Measurements from ENCODE around the gene NUBPL.
"Not testable (repeated sequence)": the region's sequence is repeated elsewhere in the genome, so short reads cannot be mapped to it uniquely, and the experiment has no call there.

Gene NUBPL

DNA sequence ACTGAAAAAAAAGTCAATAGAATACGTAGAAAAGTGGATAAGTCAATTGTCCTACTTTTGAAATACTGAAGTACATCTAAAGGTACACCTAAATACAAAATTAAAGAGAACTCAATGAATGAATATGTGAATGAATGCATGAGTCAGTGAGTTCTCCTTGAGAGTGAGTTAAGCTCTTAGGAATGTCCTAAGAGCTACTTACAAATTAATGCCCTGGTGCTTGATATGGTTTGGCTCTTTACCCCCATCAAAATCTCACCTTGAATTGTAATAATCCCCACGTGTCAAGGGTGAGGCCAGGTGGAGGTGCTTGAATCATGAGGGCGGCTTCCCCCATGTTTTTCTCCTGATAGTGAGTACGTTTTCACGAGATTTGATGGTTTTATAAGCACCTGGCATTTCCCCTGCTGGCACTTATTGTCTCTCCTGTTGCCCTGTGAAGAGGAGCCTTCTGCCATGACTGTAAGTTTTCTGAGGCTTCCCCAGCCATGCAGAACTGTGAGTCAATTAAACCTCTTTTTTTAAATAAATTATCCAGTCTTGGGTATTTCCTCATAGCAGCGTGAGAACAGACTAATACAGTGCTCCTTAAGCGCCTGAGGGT, 323.7 kb downstream of the NUBPL start:
- DNase-seq: no peak

DNA sequence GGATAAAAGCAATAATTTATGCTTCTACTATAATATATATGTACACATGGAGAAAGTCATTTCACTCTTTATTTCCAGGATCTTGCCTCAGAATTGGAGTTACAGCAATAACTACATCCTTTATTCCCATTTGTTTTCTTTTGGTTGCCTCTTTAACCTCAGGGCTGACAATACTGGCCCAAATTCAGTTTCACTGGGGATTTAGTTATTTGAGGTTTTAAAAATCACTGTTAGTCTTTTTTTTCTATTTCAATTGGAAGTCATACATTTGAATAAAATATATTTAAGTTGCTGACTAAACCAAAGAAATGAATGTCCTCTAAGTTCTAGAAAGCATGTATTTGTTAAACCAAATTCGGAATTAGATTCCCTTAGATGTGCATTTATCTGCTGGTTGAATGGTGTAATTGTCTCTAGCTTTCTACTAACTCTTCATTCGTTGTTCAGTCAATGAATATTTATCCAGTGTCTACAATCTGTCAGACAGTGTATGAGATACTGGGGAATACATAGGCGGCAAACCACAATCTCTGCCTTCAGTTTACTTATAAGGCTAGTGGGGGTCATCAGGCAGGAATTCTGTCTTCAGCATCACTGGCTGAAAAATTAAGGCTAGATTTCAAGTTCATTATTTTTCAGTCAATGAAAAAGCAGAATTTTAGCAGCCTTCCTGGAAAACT, 325.1 kb downstream of the NUBPL start:
- no peak for DNase-seq

DNA sequence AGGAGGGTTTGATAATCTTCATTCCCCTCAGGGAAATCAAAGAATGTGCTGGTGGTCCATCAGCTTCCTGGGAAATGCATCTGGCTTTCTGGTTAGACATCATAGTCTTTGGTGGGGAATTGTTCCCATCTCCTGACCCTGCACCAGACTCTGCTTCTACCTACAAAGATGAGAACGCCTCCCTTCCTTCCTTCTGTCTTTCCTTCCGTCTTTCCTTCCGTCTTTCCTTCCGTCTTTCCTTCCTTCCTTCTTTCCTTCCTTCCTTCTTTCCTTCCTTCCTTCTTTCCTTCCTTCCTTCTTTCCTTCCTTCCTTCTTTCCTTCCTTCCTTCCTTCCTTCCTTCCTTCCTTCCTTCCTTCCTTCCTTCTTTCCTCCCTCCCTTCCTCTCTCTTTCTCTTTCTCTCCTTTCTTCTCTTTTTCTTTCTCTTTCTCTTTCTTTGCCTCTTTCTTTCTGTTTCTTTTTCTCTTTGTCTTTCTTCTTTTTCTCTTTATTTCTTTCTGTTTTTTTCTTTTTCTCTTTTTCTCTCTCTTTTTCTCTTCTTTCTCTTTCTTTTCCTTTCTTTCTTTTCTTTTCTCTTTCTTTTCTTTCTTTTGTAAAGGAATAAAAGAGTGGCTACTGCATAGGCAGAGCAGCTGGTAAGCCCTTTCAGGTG, 326.9 kb downstream of the NUBPL start:
- no peak for DNase-seq

DNA sequence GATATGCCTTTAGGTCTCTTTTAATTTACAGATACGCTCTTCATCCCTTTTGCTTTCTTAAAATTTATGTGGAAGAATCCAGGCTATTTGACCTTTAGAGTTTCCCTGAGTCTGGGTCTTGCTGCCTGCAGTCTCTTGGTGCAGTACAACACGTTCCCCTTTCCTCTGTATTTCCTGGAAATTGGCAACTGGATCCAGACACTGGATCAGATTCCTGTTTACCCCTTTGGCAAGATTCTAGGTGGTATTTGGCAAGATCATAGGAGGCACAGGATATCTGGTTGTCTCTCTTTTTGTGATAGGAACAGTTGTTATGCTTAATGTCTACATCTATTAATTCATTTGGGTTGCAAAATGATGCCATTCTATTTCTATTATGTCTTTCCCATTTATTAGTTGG, 328.1 kb downstream of the NUBPL start:
- no peak for DNase-seq

DNA sequence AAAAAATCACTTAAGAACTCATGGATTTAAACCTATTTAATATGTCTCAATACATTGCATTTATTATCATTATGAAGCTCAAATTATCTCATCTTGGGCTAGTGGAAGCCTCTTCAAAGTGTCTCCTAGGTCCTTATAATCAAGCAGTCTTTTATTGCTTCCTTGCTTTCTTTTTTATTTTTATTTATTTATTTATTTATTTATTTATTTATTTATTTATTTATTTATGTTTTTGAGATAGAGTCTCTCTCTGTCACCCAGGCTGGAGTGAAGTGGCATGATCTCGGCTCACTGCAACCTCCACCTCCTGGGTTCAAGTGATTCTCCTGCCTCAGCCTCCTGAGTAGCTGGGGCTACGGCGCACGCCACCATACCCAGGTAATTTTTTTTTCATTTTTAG, 329.0 kb downstream of the NUBPL start:
- DNase-seq: not testable (repeated sequence)

DNA sequence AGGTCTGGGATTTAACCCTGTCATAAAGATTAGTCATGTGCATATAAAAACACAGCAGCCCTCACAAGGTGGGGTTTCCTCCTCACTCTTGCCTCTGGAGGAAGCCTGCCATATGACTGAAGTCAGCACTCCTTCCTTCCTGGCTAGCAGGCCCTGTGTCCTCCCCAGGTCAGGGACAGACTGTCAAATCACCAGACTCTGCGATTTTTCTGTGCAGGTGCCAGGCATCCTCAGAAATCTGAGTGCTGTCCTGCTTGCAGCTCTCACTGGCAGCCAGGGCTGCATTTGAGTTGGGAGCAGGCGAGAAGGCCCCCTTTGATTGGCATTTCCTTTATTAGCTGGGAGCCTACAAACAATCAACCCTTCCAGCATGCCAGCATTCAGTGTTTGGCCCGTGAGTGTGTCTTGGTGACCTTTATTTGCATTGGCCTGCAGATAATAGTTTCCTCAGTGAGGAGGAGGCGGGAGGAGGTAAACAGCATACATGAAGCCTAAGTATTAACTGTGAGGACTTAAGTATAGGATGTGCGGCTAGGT, 332.1 kb downstream of the NUBPL start:
- no peak for DNase-seq

DNA sequence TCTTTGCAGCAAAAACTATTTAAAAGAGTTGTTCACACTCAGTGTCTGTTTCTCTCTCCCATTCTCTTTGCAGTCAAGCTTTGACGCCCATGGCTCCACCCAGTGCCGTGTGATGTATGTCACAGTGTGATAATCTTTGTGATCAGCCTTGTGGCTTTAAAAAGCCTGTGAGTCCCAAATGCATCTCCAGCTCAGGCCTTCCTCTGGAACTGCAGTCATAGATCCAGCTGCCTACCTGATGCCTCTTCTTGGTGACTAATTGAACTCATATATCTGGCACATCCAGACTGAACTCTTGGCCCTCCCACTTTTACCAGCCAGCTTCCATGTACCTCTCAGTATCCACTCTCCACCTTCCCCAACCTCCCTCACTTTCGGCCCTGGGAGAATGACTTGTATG, 333.1 kb downstream of the NUBPL start:
- no peak for DNase-seq

DNA sequence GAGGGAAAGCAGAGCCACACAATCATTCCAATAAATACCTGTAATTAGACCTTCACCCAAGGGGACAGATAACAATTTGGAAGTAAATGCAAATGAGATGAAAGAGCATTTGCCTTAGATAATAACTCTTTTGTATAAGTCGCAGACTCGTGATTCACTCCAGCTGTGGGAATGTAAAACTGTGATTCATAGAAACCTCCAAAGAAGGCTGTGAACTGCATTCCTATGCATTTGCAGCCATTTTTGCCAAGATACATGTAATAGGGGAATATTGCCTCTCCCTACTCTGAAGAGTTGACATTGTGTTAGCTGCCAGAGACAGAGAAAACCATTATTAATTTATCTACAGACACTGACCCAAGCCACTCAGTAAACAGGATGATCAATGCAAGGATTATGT, 334.0 kb downstream of the NUBPL start:
- no peak for DNase-seq

DNA sequence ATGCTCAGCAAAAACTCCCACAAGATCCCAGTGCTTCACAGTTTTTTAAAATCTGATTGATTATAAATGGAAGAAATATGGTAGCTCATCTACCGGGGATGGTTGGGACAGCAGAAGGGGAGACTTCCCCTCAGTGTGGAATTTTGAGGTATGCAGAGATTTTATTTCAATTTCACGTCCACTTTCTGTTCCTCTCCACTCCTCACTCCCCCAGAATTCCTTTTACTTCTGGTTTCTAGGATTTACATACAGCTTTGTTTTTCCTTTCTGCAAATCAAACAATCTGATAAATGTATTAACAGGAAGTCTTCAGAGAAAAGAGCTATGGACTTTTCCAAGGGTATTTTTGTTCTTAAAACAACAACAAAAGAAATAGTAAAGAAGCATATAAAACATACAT, 334.4 kb downstream of the NUBPL start:
- no peak for DNase-seq

DNA sequence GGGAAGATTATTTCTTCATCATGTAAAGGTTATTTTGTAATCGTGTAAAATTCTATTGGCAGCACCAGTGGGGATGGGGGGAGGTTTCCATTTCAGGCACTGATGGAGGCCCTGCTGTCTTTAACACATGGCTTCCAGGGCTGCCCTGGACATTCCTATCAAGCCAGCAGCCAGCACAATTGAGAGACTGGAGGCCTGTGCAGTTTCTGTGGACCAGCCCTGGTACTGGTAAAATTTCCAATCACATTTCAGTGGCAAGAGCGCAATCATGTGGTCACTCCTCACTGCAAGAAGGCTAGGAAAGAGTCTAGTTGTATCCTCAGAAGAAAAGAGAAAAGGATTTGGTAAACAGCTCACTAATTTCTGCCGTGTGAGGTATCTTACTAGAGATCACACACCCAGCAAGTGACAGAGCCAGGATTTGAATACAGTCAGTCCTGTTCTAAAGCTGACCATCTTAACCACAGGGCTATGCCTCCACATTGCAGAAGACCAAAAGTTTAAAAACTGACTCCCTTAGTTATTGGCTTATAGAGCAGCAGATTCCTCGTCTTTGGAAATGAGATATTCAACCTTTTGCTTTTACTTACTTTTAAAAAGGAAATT, 336.5 kb downstream of the NUBPL start:
- no peak for DNase-seq

DNA sequence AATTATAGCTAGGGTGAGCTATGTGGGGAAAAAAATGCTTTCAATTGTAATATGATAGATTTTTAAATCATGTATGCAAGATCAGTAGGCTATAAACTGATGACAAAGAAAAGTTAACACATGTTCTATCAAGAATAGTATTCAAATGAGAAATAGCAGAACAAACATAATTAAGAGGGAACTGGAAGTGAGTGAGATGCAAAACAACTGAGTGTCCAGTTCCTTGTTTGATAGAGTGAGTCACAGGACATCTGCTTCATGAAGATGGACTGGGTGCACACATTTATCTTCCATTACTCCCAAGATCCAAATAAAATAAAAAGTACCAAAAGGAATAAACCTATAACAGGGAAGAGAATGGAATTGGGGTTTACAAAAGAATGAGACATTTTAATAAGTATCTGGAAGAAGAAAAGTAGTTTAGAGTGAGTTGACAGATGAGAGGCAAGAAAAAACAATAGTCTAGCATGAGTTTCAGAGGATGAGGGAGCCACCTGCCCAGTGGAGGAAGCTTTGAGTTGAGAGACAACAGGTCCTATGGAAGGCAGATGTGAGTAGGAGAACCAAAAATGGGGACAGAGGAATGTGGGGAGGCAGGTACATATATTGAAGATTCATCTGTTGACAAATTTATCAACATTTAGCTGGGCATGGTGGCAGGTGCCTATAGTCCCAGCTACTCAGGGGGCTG, 337.8 kb downstream of the NUBPL start:
- no peak for DNase-seq

DNA sequence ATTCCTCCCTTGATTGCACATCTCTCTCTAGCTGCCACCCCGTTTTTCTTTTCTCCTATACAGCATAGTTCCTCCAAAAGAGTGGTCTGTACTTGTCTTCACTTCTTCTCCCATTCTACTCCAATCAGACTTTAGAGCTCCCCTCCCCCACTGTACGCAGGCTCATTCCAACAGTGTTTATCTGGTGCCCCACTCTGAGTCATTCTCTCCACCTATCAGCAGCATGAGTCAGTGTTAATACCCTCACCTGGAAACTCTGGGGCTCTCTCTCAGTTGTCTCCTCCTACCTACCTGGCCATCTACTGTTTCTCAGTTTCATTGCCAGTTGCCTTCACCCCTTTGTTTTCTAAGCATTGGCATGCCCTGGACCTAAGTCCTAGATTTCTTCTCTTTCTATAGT, 340.8 kb downstream of the NUBPL start:
- no peak for DNase-seq

DNA sequence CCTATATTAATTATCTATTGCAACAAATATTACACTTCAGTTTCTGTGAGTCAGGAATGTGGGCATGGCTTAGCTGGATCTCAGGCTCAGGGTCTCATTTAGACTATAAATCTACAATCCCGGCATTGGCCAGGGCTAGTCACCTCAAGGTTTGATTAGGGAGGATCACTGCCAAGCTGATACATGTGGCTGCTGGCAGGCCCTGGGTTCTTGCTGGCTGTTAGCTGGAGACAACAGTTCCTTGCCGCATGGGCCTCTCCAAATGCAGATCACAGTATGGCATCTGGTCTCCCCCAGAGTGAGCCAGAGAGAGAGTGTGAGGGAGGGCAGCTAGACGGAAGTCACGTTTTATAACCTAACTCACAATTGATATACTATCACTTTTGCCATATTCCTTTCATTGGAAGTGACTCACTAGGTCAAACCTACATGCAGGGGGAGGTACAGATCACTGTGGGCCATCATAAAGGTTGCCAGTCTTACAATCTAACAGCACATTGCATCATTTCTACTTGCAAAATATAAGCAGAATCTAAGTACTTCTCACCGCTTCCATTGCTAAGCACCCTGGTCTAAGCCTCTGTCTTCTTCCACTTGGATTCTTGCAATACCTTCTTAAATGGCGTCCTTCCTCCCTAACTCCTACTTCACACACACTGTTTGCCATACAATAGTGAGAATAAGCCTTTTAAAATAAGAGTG, 341.9 kb downstream of the NUBPL start:
- no peak for DNase-seq

DNA sequence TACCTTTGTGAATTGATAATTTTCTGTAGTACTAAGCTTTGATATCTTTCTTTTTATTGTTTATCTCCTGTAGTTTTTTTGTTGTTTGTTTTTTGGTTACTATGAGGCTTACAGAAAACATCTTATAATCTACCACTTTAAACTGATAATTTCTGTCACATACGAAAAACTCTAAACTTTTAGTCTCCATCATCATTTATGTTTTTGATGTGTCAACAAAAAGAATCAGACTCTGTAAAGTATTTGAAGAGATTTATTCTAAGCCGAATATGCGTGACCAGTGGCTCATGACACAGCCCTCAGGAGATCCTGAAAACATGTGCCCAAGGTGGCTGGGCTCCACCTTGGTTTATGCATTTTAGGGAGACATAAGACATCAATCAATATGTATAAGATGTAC, 348.8 kb downstream of the NUBPL start:
- DNase-seq: no peak
